ENCODE measurements around the gene PKD1L1. TPM values are rescaled to one million over a fixed set of nuclear protein-coding genes. Genes with fewer than 3 reads are reported as not detected.
"Not testable (repeated sequence)": the region's sequence is repeated elsewhere in the genome, so short reads cannot be mapped to it uniquely, and the experiment has no call there.

Gene PKD1L1
- total RNA-seq, 2 experiments from 2014 or later, result 0.02 to 0.05 TPM

DNA sequence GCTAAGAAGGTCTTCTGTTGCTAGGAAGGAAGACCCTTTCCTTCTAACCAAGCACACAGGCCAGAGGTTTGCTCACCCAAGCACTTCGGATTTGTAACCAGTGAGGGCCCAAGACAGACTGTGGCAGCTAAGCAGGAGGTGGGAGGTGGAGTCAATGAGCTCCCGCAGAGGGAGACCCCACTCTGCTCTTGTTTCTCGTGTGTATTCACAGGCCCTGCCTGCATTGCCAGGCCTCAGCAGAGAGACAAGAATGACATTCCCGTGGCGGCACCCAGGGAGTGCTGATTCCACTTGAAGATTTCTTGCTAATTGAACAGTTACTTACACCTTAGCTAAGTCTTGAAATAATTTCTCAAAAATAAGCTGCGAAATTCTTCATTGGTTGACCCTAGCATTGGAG, 13.4 kb downstream of the PKD1L1 start:
- H3K9me3 Mint-ChIP-seq, result no peaks in the 10 kb centered on the region
- no peak overlapping the region for H3K27ac Mint-ChIP-seq
- no peak for DNase-seq
- H3K36me3 Mint-ChIP-seq (ENCODE audit: low read depth), result no peaks in the 10 kb centered on the region
- no peaks in the 10 kb centered on the region for H3K27me3 Mint-ChIP-seq (ENCODE audit: low read depth)
- no peak overlapping the region for H3K4me3 Mint-ChIP-seq
- intact Hi-C loops (cut with micrococcal nuclease), result loop anchor here (10.0 kb wide), 1 partner anchor 670 kb away; no protein-coding TSS in a partner anchor
- CTCF ChIA-PET, result no interaction called here
- peaks cover 4% of the 10 kb centered on the region for H3K4me1 Mint-ChIP-seq (ENCODE audit: low read depth)

GRCh38 chr7:47933215-47933614, 15.1 kb downstream of the PKD1L1 start:
- Mint-ChIP-seq H3K9me3 (no peaks in the 10 kb centered on the region), H3K27ac (no peak overlapping the region), H3K27me3 (ENCODE audit: low read depth) (no peaks in the 10 kb centered on the region), H3K4me1 (ENCODE audit: low read depth) (peaks cover 4% of the 10 kb centered on the region), H3K36me3 (ENCODE audit: low read depth) (no peaks in the 10 kb centered on the region), H3K4me3 (no peak overlapping the region)
- intact Hi-C loops (cut with micrococcal nuclease), result loop anchor here (10.0 kb wide), 1 partner anchor 668 kb away; no protein-coding TSS in a partner anchor
- DNase-seq, result no peak
- CTCF ChIA-PET, result interaction anchor here (0.8 kb wide), 1 partner anchor 11 kb away, joined by 7 read pairs; no protein-coding TSS in a partner anchor

DNA sequence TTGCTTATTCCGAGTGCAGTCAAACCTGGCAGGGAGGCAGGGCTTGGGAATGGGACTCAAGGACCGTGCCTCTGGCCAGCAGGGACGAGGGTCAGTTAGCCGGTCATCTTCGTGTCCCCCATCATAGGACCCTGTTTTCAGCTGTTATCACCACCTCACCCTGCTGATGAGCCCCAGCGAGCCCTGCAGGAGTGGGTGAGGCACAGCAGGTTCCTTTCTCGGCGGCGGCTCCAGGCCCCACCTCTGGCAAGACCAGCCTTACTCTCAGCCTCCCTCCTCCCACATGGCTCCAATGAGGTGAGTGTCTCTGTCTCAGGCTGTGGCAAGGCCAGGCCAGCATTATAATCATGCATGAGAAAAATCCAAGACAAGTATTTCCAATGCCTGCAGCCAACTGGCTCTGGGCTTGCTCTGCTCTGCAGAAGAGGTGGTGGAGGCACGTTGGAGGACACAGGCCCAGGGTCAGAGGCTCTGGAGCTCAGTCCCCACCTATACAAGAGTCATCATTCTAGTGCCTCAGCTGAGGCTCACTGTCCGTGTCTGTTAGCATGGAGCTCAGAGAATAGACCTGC, 15.7 kb downstream of the PKD1L1 start:
- no peak for DNase-seq
- Mint-ChIP-seq H3K4me3 (no peak overlapping the region), H3K36me3 (ENCODE audit: low read depth) (no peaks in the 10 kb centered on the region), H3K4me1 (ENCODE audit: low read depth) (peaks cover 4% of the 10 kb centered on the region), H3K9me3 (no peaks in the 10 kb centered on the region), H3K27me3 (ENCODE audit: low read depth) (no peaks in the 10 kb centered on the region), H3K27ac (no peak overlapping the region)
- intact Hi-C loops (cut with micrococcal nuclease), result loop anchor here (10.0 kb wide), 1 partner anchor 668 kb away; no protein-coding TSS in a partner anchor
- CTCF ChIA-PET, result interaction anchor here (0.6 to 0.8 kb wide), 3 partner anchors 12 to 177 kb away, joined by 3 to 7 read pairs (median 3); no protein-coding TSS in a partner anchor

GRCh38 chr7:47932016-47932415, 16.2 kb downstream of the PKD1L1 start:
- CTCF ChIA-PET, result interaction anchor here (0.6 kb wide), 2 partner anchors 50 to 178 kb away, joined by 3 read pairs; no protein-coding TSS in a partner anchor
- DNase-seq, result no peak
- H3K27me3 Mint-ChIP-seq (ENCODE audit: low read depth), result no peaks in the 10 kb centered on the region
- H3K27ac Mint-ChIP-seq, result no peak overlapping the region
- H3K9me3 Mint-ChIP-seq, result no peaks in the 10 kb centered on the region
- no peaks in the 10 kb centered on the region for H3K36me3 Mint-ChIP-seq (ENCODE audit: low read depth)
- H3K4me3 Mint-ChIP-seq, result no peak overlapping the region
- H3K4me1 Mint-ChIP-seq (ENCODE audit: low read depth), result no peaks in the 10 kb centered on the region
- intact Hi-C loops (cut with micrococcal nuclease), result loop anchor here (10.0 kb wide), 1 partner anchor 667 kb away; no protein-coding TSS in a partner anchor

- intact Hi-C loops (cut with micrococcal nuclease), result loop anchor here (10.0 kb wide), 1 partner anchor 667 kb away; no protein-coding TSS in a partner anchor
- H3K9me3 Mint-ChIP-seq, result no peaks in the 10 kb centered on the region
- no peak overlapping the region for H3K4me3 Mint-ChIP-seq
- CTCF ChIA-PET, result interaction anchor here (0.6 to 0.8 kb wide), 2 partner anchors 14 to 17 kb away, joined by 3 to 4 read pairs; partner anchors contain the start of gene PKD1L1
- H3K27ac Mint-ChIP-seq, result no peak overlapping the region
- no peaks in the 10 kb centered on the region for H3K4me1 Mint-ChIP-seq (ENCODE audit: low read depth)
- no peaks in the 10 kb centered on the region for H3K36me3 Mint-ChIP-seq (ENCODE audit: low read depth)
- no peak for DNase-seq
- no peaks in the 10 kb centered on the region for H3K27me3 Mint-ChIP-seq (ENCODE audit: low read depth)
Measured at GRCh38 chr7:47931005-47932004, 17.0 kb downstream of the PKD1L1 start.

- CTCF ChIA-PET, result no interaction called here
- intact Hi-C loops (cut with micrococcal nuclease), result no loop called here
- H3K9me3 Mint-ChIP-seq, result peaks cover 8% of the 10 kb centered on the region
Measured at GRCh38 chr7:47924266-47924665, 24.0 kb downstream of the PKD1L1 start.

DNA sequence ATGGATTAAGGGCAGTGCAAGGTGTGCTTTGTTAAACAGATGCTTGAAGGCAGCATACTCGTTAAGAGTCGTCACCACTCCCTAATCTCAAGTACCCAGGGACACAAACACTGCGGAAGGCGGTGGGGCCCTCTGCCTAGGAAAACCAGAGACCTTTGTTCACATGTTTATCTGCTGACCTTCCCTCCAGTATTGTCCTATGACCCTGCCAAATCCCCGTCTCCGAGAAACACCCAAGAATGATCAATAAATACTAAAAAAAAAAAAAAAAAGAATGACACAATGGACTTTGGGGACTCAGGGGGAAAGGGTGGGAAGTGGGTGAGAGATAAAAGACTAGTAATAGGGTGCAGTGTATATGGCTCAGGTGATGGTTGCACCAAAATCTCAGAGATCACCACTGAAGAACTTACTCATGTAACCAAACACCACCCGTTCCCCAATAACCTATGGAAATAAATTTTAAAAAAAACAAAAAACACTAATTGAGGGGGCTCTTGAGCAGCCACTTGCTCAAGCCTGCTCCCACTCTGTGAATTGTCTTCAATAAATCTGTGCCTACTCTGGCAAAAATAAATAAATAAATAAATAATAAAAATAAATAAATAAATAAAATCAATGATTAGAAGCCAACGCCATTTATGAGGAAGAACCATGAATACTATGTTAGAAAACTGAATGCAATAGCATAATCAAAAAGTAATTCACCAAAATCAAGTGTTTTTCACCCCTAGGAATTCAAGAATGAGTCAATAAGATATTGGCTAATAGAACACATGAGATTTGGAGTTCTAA, 25.0 kb downstream of the PKD1L1 start:
- H3K27ac Mint-ChIP-seq; CTCF ChIA-PET; H3K36me3 Mint-ChIP-seq (ENCODE audit: low read depth); H3K4me1 Mint-ChIP-seq (ENCODE audit: low read depth); H3K27me3 Mint-ChIP-seq (ENCODE audit: low read depth); H3K9me3 Mint-ChIP-seq; H3K4me3 Mint-ChIP-seq; DNase-seq; intact Hi-C loops (cut with micrococcal nuclease): not testable (repeated sequence)

More at GRCh38 chr7:47924266-47924665, 24.0 kb downstream of the PKD1L1 start:
- no peak for DNase-seq
- Mint-ChIP-seq H3K36me3 (ENCODE audit: low read depth) (peaks cover 2% of the 10 kb centered on the region), H3K4me1 (ENCODE audit: low read depth) (no peaks in the 10 kb centered on the region), H3K27me3 (ENCODE audit: low read depth) (no peaks in the 10 kb centered on the region), H3K27ac (no peak overlapping the region), H3K4me3 (no peak overlapping the region)

DNA sequence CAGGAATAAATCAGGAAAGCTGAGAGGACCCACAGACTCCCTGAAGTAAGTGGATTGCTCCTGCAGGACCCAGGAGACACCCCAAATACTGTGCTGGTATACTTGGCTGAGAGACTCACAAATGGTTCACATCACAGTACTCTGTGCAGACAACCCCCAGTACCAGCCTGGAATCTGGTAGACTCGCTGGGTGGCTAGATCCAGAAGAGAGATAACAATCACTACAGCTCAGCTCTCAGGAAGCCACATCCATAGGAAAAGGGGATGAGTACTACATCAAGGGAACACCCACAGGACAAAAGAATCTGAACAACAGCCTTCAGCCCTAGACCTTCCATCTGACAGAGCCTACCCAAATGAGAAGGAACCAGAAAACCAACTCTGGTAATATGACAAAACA, 31.8 kb downstream of the PKD1L1 start:
- intact Hi-C loops (cut with micrococcal nuclease); H3K36me3 Mint-ChIP-seq (ENCODE audit: low read depth); H3K27ac Mint-ChIP-seq; DNase-seq; H3K4me1 Mint-ChIP-seq (ENCODE audit: low read depth); H3K9me3 Mint-ChIP-seq; H3K4me3 Mint-ChIP-seq; H3K27me3 Mint-ChIP-seq (ENCODE audit: low read depth): not testable (repeated sequence)
- CTCF ChIA-PET, result interaction anchor here (2.3 kb wide), 1 partner anchor 28 kb away, joined by 12 read pairs; no protein-coding TSS in a partner anchor

DNA sequence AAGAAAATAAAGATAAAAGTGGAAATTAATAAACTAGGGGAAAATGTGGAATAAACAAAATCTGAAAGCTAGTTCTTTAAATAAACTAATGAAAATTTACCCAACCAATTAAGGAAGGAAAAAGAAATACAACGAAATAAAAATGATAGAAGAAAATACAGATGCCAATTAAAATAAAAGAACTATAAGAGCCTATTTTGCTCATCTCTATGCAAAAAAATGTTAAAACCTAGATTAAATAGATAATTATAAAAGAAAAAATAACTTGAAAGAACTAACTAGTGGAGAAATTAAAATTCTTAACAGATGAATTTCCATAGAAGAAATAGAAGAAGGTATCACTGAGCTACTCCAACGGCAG, 32.7 kb downstream of the PKD1L1 start:
- CTCF ChIA-PET, result interaction anchor here (2.3 kb wide), 1 partner anchor 29 kb away, joined by 12 read pairs; no protein-coding TSS in a partner anchor
- no peak for DNase-seq
- H3K4me1 Mint-ChIP-seq (ENCODE audit: low read depth), result no peaks in the 10 kb centered on the region

DNA sequence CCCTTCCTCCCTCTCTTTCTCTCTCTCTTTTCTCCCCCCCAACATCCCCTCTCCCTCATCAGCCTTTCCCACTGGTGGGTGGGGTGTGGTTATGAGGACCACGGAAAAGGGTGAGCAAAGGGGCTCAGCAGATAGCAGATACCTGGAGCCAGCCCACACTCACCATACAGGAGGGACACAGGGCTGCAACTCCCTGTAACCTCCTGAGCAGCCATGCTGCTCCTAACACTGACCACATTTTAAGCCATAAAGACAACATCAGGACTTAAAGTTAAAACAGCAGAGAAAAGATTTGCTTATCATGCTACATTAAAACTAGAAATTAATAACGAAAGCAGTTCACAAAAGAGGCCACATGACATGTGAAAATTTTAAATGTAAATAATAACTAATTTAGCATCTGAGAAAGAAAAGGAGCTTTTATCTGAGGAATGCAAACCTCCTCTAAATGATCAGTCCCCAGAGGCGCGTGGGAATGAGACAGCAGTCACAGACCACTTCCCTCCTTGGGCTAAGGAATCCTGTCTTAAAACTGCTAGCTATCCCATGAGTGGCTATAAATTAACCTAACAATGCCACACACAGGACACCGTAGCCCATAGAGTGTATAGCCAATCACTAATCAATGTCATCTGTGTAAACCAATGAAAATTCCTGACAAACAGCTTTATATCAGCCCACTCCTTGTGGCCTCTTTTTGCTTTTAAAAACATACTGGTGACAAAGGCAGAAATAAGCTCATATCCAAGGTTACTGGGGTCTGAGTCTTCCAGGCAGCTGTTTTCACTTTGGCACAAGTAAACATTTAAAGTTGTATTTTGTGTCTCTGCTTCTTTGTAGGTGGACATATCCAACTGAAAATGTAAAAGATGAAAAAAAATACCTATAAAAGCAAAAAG, 33.3 kb downstream of the PKD1L1 start:
- H3K36me3 Mint-ChIP-seq (ENCODE audit: low read depth), result no peaks in the 10 kb centered on the region
- no peaks in the 10 kb centered on the region for H3K27me3 Mint-ChIP-seq (ENCODE audit: low read depth)
- no peak overlapping the region for H3K27ac Mint-ChIP-seq
- H3K4me1 Mint-ChIP-seq (ENCODE audit: low read depth), result no peaks in the 10 kb centered on the region
- intact Hi-C loops (cut with micrococcal nuclease), result no loop called here
- CTCF ChIA-PET, result interaction anchor here (2.3 kb wide), 1 partner anchor 30 kb away, joined by 12 read pairs; no protein-coding TSS in a partner anchor
- H3K4me3 Mint-ChIP-seq, result no peak overlapping the region
- H3K9me3 Mint-ChIP-seq, result no peaks in the 10 kb centered on the region
- DNase-seq, result no peak

More for the DNA sequence above, 32.7 kb downstream of the PKD1L1 start:
- Mint-ChIP-seq H3K4me3 (no peak overlapping the region), H3K9me3 (no peaks in the 10 kb centered on the region), H3K27ac (no peak overlapping the region), H3K36me3 (ENCODE audit: low read depth) (no peaks in the 10 kb centered on the region), H3K27me3 (ENCODE audit: low read depth) (no peaks in the 10 kb centered on the region)
- intact Hi-C loops (cut with micrococcal nuclease), result no loop called here

GRCh38 chr7:47912332-47912731, 35.9 kb downstream of the PKD1L1 start:
- Mint-ChIP-seq H3K27ac (no peak overlapping the region), H3K4me1 (ENCODE audit: low read depth) (no peaks in the 10 kb centered on the region), H3K9me3 (no peaks in the 10 kb centered on the region), H3K36me3 (ENCODE audit: low read depth) (no peaks in the 10 kb centered on the region), H3K4me3 (no peak overlapping the region), H3K27me3 (ENCODE audit: low read depth) (no peaks in the 10 kb centered on the region)
- intact Hi-C loops (cut with micrococcal nuclease), result no loop called here
- CTCF ChIA-PET, result no interaction called here
- DNase-seq, result no peak
